GM18499 (cell line): ENCODE measurements around the gene IFI30.
A peak's percentile ranks its signal among the peaks of the same experiment; 100 is the strongest.
"Not testable (repeated sequence)": the region's sequence is repeated elsewhere in the genome, so short reads cannot be mapped to it uniquely, and the experiment has no call there.

ENCODE experiments used
- ATAC-seq: cut with Tn5 transposase; IDR thresholded peaks from one replicate; pipeline ENCODE4 v1.9.1; 2021; ENCODE audit warnings: moderate number of reproducible peaks; ENCODE audit not compliant: insufficient read depth, unreplicated experiment

Gene IFI30

DNA sequence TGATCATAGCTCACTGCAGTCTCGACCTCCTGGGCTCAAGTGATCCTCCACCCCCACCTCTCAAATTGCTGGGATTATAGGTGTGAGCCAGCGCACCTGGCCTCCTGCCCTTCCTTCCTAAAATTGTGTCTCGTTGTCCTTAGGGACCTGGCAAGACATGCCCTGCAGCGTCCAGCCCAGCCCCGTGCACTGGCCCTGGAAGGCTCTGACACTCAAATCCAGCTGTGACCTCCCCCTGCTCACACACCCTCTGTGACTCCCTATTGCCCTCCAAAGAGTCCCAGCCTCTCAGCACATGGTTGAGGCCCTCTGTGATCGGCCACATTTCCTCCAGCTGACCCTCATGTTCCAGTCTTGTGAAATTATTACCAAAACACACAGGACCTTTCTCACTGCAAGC lies 24.3 kb downstream of the IFI30 start:
- ATAC-seq, result no peak

DNA sequence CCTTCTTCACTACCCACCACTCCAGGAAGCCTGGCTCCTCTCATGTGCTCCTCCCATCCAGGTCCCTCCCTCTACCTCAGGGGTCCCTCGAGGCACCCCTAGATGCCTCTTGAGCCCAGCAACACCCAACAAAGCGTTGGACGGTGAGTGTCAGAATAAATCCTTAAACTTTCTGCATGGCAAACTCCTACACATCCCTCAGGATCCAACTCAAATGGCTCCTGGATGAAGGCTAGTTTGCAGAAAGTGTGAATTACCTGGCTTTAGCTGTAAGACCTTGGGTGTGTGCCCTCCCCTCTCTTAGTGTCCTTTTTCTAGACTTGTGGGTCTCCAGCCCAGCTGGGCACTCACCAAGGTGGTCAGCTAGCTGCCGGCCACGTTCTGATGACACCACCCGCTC lies 24.8 kb downstream of the IFI30 start:
- no peak for ATAC-seq

DNA sequence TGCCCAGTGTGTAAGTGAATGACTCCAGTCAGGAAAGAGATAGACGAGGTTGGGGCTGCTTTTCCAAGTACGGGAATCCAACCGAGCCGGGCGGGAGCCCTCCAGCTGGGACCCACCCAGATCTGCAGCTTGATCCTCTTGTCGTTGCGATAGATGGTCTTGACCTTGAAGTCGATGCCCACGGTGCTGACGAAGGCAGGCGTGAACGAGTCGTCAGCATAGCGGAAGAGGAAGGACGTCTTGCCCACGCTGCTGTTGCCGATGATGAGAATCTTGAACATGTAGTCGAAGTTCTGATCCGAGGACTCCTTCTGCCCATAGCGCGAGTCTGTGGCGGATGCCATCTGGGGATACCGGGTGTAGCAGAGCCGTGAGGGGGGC lies 28.8 kb downstream of the IFI30 start:
- ATAC-seq, result no peak

DNA sequence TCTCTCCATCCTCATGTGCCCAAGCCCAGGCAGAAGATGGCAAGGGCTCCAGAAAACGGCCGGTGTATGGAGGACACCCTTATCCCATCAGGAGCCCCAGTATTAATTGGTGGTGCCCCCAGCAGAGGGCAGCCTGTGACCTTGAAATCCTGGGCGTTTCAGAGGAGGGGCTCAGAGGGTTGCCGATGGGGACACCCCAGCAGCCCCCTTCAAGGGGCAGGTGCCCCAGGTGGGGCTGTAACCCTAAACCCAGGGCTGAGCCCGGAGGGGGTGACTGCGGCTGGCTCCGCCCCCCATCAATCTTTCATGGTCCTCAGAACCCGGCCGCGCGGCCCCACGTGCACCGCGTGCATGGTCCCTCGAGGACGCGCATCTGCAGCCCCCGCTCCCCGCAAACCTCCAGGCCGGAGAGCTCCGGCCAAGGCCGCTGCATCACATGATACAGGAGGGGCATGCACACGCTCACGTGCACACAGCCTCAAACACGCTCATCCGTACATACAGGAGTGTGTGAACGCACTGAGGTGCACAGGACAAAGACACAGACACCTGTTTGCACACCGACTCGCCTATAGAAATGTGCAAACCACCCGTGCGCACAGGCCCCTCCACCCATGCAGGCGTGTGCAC lies 29.3 kb downstream of the IFI30 start:
- no peak for ATAC-seq

DNA sequence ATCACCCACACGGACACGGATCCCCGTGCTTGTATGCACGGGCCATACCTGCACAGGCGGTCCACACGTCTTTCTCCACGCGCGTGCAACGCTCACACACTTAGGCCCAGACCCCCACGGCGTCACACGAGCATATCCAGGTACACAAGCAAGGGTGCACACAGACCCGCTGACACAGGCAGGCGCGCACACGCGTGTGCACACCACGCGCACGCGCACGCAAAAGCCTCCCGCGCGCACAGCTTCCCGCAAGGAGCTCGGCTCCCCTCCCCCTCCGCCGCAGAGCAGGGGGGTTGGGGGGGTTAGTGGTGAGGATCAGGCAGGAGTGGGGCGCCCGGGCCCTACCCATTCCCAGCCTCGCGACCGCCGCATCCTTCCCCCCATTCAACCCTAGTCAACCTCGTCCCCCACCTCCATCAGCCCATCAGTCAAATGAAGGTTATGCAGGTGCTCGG lies 29.8 kb downstream of the IFI30 start:
- ATAC-seq, result no peak

DNA sequence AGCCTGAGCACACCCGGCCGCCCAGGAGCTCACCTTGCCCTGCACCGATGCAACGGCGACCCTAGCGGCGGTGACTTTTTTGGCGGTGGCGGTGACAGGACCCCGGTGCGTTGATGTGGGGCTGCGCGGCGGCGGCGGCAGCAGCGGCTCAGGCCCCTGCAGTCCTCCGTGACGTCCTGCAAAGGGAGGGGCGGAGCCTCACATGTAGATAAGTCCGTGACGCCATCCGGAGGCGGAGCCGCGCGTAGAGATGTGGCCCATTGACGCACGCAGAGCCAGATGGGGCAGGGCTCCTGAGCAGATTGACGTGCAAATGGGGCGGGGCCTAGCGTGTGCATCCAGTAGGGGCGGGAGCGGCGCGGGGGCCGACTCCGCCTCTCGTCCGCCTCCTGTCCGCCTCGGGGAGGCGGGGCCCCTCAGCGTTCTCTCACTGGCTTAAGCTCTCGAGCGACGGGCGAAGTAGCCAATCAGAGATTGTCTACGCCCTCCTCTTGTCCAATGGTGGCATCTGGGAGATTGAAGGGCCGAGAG lies 30.3 kb downstream of the IFI30 start, which contains the start of gene RAB3A:
Gene RAB3A (minus strand): TSS at position 180 of the 531 bp plus-strand sequence. CDS start 1,302 bp downstream, outside the sequence.
- ATAC-seq, result peak; percentile 93

DNA sequence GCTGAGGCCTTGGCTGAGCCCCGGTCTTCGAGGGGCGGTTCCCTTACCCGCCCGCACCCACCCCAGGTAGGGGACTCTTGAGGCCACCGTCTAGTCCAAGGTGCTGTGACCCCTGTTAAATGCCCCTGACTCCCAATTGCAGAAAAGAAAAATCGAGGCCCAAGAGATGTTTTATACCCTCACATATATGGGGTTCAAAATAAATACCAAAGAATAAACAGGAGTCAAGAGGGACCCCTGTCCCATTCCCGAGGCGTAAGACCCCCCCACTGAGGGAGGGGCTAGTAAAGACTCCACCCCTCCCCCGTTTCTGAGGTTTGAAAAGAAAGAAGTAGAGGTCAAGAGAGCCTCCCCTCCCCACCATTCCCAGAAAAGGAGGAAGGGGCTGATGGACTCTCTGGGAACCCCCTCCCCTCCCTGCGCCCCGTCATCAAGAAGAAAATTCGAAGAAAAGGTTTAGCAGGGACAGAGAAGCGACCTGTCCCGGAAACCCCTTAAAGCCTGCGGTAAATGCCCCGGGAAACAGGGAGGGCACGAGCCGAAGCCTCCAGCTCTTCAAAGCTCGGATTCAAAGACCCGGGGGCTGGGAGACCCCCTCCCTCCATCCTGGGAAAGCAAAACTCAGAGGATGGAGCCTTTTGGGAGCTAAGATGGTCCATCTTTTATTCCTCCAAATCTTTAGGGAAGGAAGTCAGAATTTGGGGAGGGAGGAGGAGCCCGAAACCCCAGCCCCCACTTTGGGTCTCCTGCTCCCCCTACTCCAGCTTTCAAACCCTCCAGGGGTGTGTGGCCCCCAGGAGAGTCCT lies 31.0 kb downstream of the IFI30 start:
- ATAC-seq, result no peak

DNA sequence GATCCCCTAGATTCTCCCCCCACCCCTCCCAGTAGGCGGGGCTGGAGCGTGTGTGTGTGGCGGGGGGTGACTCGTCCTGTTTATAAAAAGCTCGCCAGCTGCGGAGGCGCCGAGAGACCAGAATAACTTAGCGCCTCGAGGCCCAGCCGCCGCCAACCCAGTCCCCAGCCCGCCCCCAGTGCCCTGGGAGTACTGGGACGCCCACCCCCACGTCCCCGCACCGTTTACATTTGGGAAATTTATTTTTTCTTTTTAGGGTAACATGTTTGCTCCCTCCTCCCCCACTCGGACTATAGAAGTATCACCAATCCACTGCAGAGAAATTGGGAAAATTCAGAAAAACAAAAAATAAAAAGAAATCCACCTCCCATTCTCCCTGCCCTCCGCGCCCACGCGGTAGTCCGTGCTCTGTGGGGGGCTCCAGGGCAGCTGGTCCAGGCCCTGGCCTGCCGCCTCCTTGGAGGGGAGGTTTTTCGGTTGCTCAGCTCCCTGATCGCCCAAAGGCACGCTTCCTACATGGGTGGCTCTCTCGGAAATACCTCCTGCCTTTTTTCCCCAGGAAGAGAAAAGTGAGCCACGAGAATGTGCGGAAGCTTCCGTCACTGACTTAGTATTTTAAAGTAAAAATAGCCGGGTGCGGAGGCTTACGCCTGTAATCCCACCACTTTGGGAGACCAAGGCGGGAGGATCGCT lies 31.7 kb downstream of the IFI30 start:
- ATAC-seq, result no peak

DNA sequence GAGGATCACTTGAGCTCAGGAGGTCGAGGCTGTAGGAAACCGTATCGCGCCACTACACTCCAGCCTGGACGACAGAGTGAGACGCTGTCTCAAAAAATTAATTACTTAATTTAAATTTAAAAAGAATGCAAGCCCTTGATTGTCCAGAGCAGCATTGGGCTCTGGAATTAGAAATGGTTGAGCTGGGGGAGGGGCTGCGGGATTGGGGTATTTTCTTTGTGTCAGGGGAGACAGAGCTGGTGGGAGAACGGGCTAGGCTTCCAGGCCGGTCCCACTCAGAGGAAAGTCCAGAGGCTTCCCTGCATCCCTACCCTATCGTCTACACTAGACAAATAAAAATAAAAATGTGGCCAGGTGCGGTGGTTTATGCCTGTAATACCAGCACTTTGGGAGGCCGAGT lies 32.4 kb downstream of the IFI30 start:
- no peak for ATAC-seq

DNA sequence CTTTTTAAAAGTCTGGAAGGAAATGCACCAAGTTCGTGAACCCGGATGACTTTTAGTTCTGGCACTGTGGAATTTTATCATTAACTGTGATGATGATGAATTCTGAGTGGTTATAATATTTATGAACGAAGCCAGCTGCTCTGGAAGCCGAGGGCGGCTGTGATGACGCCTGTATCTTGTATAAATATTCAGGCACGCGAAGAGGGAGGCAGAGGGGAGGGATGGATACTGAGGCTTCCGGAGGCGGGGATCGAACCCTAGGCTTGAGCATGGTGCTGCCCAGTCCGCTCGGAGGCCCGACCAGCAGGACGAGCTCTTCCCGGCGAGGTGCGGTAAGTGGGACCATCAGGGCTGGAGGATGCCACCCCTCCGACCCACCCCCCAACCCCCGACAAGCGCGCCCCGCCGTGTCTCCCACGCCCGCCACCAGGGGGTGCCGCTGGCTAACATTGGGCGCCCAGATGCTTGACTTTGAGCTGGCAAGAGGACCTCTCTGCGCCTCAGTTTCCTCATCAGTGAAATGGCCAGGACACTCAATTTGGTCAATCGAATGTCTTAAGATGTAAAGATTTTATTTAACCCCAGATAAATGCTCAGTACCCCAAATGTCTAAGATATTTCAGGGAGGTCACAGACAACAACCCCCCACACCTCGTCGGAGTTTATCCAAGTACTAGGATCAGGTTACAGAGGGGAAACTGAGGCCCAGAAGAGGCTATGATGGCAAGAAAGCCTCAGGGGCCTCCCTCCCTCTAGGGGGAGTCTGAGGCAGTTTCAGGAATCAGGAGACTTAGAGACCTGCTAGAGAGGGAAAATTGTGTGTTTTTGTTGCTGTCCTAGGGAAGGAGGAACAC lies 34.7 kb downstream of the IFI30 start:
- no peak for ATAC-seq

DNA sequence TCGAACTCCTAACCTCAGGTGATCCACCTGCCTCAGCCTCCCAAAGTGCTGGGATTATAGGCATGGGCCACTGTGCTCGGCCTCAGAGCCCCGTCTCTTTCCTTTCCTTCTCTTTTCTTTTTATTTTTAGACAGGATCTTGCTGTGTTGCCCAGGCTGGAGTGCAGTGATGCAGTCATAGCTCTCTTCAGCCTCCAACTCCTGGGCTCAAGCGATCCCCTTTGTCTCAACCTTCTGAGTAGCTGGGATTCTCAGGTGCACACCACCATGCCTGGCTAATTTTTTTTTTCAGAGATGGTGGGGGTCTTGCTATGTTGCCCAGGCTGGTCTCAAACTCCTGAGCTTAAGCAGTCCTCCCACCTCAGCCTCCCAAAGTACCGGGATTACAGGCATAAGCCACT lies 36.3 kb downstream of the IFI30 start:
- ATAC-seq, result not testable (repeated sequence)

DNA sequence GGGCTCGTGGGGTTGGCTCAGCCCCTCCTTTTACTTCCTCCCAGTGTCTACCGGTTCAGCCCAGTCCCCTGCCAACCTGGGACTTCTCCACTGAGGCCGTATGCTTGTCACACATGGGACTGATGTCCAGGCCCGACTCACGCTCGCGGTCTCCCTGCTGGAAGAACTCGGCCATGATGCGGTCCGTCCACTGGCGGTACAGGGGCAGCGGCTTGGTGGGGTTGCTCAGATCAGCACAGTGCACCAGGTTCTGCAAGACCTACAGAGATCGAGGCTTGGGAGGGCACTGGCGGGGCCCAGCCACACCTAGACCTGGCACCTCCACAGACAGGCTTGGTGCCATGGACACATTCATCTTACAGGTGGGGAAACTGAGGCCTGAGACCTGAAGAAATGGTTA lies 38.1 kb downstream of the IFI30 start:
- no peak for ATAC-seq

DNA sequence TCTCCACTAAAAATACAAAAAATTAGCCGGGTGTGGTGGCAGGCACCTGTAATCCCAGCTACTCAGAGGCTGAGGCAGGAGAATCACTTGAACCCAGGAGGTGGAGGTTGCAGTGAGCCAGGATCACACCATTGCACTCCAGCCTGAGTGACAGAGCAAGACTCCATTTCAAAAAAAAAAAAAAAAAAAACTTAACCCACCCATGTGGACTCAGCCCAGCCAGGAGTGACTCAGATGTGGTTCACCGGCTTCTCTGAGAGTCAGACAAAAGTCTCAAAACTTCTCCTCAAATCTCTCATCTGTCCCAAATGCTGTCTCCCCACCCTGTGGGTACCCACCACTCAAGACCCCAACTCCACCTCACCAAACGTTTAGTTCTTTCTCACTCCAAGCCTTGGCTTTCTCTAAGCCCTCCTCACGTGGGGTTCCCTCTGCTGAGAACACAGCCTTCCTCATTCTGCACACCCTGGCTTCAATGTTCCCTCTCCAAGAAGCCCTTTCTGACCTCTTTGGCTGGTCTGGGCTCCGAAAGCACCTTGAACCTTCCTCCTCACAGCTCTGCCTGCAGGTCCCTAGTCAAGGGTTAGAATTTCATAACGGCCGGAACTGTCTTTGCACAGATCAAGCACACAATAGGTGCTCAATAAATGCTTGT lies 41.3 kb downstream of the IFI30 start:
- no peak for ATAC-seq

DNA sequence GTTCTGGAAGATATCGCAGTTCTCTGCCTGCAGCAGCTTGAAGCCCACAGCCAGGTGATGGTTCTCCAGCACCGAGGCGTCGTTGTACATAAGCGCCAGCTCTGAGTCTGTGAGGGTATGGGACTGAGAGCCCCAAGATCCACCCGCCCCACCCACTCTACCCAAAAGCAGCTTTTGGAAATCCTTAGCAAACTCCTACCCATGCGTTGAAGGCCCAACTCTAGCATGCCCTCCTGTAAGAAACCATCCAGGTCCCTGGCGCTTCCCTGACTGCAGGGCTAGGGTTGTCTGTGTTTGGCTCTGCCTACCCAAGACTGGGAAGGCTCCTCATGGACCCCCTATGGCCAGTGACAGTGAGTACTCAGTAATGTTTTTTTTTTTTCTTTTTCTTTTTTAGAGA lies 43.2 kb downstream of the IFI30 start:
- no peak for ATAC-seq

DNA sequence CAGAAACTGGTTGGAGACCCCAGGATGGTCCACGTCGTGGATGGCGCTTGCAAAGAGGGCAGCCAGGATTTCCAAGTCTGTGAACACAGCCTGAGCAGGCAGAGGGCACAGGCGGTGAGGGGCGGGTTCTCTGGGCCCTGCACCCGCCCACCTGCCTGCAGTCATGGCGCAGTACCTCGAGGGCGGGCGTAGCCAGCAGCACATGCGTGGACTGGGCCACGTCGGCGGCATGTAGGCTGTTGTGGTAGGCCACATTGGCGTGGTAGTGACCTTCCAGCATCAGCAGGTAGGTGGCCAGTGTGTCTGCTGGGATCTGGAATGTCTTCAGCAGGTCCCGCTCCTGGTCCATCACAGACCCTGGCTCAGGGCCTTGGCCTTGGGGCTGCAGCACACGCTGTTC lies 44.5 kb downstream of the IFI30 start:
- no peak for ATAC-seq

DNA sequence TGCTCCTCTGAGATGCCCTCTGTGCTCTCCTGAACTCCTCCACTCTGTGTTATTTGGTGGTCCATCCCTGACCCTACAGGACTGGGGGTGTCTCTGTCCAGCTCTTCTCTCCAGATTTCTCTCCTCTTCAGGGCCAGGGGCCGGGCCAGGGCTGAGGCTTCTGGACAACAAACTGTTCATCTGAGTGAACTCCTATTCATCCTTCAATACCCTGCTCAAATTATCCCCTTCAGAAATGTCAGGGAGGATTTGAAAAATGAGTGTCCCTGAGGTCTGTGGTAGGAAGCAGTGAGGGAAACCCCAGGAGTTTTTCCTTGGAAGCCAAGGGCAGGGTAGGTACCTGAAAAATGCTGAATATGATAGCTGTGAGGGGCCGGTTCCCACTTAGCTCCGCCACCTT lies 45.0 kb downstream of the IFI30 start:
- no peak for ATAC-seq

DNA sequence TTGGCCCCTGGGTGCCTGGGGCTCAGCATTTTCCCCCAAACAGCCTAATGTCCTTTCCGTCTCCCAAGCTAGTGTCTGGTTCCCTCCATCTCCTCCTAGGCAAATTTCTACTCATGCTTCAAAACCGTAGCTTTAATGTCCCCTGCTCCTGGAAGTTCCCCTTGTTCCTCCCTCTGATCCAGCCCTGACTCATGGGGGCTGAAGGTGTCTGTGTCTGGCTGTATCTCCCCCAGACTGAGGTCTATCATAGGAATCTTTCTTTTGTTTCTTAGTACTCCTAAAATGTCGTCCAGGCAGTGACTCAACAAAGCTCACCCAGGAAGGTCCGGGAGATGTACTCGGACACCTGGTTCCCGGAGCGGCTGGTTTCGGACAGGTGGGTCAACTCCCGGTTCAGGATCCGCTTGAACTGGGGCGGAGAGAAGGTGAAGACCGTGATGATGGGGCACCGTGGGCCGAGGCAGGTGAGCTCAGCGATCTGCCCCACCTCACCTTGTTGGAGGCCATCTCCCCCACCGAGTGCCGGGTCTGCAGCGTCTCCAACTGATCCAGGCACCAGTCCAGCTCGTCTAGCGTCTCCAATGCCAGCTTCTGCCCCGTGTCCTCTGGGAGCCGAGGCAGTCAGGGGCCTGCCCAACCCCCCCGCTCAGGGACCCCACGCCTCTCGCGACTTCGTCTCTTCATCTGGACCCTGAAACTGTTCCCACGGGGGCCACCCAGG lies 46.5 kb downstream of the IFI30 start:
- ATAC-seq, result no peak

DNA sequence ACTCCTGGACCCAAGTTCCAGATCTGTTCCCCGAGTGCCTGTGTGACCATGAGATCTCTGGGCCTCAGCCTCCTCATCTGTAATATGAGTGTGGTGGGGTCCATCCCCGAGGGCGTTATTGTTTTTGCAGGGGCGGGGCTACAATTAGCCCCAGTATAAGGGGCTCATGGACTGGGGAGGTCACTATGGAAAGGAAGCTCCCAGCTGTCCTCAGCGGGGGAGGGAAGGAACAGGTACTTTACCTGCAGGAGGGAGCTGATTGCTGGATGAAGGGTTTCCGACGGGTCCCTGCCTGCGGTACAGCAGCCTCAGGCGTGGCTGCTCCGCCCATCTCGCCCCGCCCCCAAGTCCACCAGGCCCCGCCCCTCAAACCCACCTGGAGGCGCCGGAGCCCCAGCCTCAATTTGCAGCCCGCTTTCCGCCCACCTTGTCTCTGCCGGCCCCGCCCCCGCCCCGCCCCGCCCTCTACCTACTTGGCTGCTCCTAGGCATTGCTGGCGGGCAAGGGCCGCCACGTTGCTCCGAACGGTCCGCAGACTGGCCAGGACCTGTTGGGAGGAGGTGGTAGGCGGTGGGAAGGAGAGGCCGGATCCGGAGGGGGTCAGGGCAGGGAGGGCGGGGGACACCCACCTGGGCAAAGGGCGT lies 47.1 kb downstream of the IFI30 start:
- ATAC-seq, result no peak
